Activated CD8-positive, alpha-beta memory T cell treated with anti-CD3 and anti-CD28 coated beads, Interleukin-2, amount 50 U/mL, for 24 hours (primary cell): ENCODE measurements around the gene SEPTIN12.

Source experiments
- DNase-seq: peaks from one replicate; pipeline ENCODE4 v3.0.0-alpha.2; 2020; ENCODE audit errors: extremely low read depth

Gene SEPTIN12

GRCh38 chr16:4787627-4788482, at the start of gene SEPTIN12:
TSS of gene SEPTIN12 (minus strand) at chr16:4788345. CDS start at chr16:4787645, 700 bp downstream.
- no peak for DNase-seq

- no peak for DNase-seq
Observed at GRCh38 chr16:4836727-4837126, 48.6 kb upstream of the SEPTIN12 start.

GRCh38 chr16:4833584-4833983, 45.4 kb upstream of the SEPTIN12 start:
- no peak for DNase-seq

GRCh38 chr16:4832698-4833343, 44.7 kb upstream of the SEPTIN12 start:
- no peak for DNase-seq

GRCh38 chr16:4831616-4832015, 43.5 kb upstream of the SEPTIN12 start:
- no peak for DNase-seq

- no peak for DNase-seq
Observed at GRCh38 chr16:4830408-4830807, 42.3 kb upstream of the SEPTIN12 start.

GRCh38 chr16:4828567-4829321, 40.6 kb upstream of the SEPTIN12 start:
- DNase-seq: no peak

GRCh38 chr16:4826980-4827379, 38.8 kb upstream of the SEPTIN12 start:
- no peak for DNase-seq

GRCh38 chr16:4826526-4826925, 38.4 kb upstream of the SEPTIN12 start:
- no peak for DNase-seq

GRCh38 chr16:4825196-4825595, 37.1 kb upstream of the SEPTIN12 start:
- DNase-seq: no peak

GRCh38 chr16:4820652-4821051, 32.5 kb upstream of the SEPTIN12 start:
- no peak for DNase-seq

GRCh38 chr16:4814542-4815173, 26.5 kb upstream of the SEPTIN12 start:
- DNase-seq: no peak

- no peak for DNase-seq
Observed at GRCh38 chr16:4814046-4814445, 25.9 kb upstream of the SEPTIN12 start.

GRCh38 chr16:4813251-4814003, 25.3 kb upstream of the SEPTIN12 start:
- DNase-seq: no peak

- DNase-seq: no peak
Observed at GRCh38 chr16:4811773-4812172, 23.6 kb upstream of the SEPTIN12 start.

GRCh38 chr16:4811242-4811641, 23.1 kb upstream of the SEPTIN12 start:
- no peak for DNase-seq

- no peak for DNase-seq
Observed at GRCh38 chr16:4806280-4806679, 18.1 kb upstream of the SEPTIN12 start.

- no peak for DNase-seq
Observed at GRCh38 chr16:4805231-4805630, 17.1 kb upstream of the SEPTIN12 start.

- DNase-seq: no peak
Observed at GRCh38 chr16:4803898-4804762, 16.0 kb upstream of the SEPTIN12 start.

- DNase-seq: no peak
Observed at GRCh38 chr16:4803401-4803844, 15.3 kb upstream of the SEPTIN12 start.
